NCI-H1105 (cell line): ENCODE data around the gene CNNM2.
"Not testable (repeated sequence)": the region's sequence is repeated elsewhere in the genome, so short reads cannot be mapped to it uniquely, and the experiment has no call there.

ENCODE experiments used
- DNase-seq: peaks from one replicate; lab custom pipeline; 2025; lab: John Stamatoyannopoulos, UW

The CNNM2 gene

GRCh38 chr10:103041391-103041790 lies 123.3 kb downstream of the CNNM2 start:
- DNase-seq, result no peak

GRCh38 chr10:103042129-103042528 lies 124.0 kb downstream of the CNNM2 start:
- DNase-seq, result peak; percentile 51

GRCh38 chr10:103042908-103043307 lies 124.8 kb downstream of the CNNM2 start:
- no peak for DNase-seq

GRCh38 chr10:103044942-103045489 lies 126.9 kb downstream of the CNNM2 start:
- no peak for DNase-seq

GRCh38 chr10:103045961-103046360 lies 127.9 kb downstream of the CNNM2 start:
- DNase-seq, result no peak

- no peak for DNase-seq
Measured at GRCh38 chr10:103047381-103047780, 129.3 kb downstream of the CNNM2 start.

- no peak for DNase-seq
Measured at GRCh38 chr10:103049237-103049636, 131.1 kb downstream of the CNNM2 start.

GRCh38 chr10:103053659-103054581 lies 135.8 kb downstream of the CNNM2 start:
- DNase-seq, result no peak

- no peak for DNase-seq
Measured at GRCh38 chr10:103054621-103055020, 136.5 kb downstream of the CNNM2 start.

GRCh38 chr10:103055105-103055504 lies 137.0 kb downstream of the CNNM2 start:
- no peak for DNase-seq

- no peak for DNase-seq
Measured at GRCh38 chr10:103058034-103058433, 139.9 kb downstream of the CNNM2 start.

GRCh38 chr10:103060575-103060974 lies 142.5 kb downstream of the CNNM2 start:
- DNase-seq, result no peak

- no peak for DNase-seq
Measured at GRCh38 chr10:103062854-103063590, 144.9 kb downstream of the CNNM2 start.

- no peak for DNase-seq
Measured at GRCh38 chr10:103064956-103065355, 146.9 kb downstream of the CNNM2 start.

GRCh38 chr10:103066141-103067098 lies 148.3 kb downstream of the CNNM2 start:
- DNase-seq, result no peak

- DNase-seq, result not testable (repeated sequence)
Measured at GRCh38 chr10:103067099-103067477, 149.0 kb downstream of the CNNM2 start.

GRCh38 chr10:103067484-103067883 lies 149.4 kb downstream of the CNNM2 start:
- no peak for DNase-seq

GRCh38 chr10:103067956-103068355 lies 149.9 kb downstream of the CNNM2 start:
- DNase-seq, result no peak

- peak; percentile 63 for DNase-seq
Measured at GRCh38 chr10:103069453-103070331, 151.6 kb downstream of the CNNM2 start.

- DNase-seq, result no peak
Measured at GRCh38 chr10:103072276-103072675, 154.2 kb downstream of the CNNM2 start.

- DNase-seq, result no peak
Measured at GRCh38 chr10:103072891-103073290, 154.8 kb downstream of the CNNM2 start.
